GM12875 (cell line): ENCODE measurements around the gene F13A1.
A peak's percentile ranks its signal among the peaks of the same experiment; 100 is the strongest.

Experiments
- H3K4me3 ChIP-seq: one replicate; pipeline ENCODE4 v1.5.1; 2011; ENCODE audit warnings: low read depth, low read length, control low read depth
- TF ChIP-seq, protein P1 (sequence below): IDR thresholded peaks from 2 replicates; pipeline ENCODE4 v1.5.1; 2011; ENCODE audit warnings: low read depth, mild to moderate bottlenecking, control low read depth, inconsistent platforms, low read length, moderate library complexity, borderline replicate concordance; ENCODE audit not compliant: insufficient read depth

F13A1 gene

DNA sequence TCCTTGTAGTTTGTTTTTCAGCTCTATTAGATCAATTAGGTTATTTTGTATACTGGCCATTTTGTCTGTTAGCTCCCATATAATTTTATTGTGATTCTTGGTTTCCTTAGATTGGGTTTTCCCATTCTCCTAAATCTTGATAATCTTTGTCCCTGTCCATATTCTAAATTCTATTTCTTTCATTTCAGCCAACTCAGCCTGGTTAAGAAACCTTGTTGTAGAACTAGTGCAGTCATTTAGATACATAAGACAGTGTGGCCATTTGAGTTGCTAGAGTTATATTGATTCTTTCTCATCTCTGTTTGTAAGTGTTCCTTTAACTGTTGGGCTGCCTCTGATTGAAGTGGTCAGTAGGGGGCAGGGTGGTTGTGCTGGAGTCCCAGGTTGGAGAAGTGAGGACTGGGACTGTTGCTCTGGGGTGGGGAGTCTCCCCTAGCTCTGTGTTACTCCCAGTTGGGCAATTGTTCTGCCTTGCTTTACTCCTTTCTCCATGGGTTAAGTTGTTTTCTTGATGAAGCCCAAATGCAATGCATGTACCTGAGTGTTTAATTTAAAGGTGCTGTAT is 214.9 kb downstream of the F13A1 start:
- TF ChIP-seq, protein P1, sequence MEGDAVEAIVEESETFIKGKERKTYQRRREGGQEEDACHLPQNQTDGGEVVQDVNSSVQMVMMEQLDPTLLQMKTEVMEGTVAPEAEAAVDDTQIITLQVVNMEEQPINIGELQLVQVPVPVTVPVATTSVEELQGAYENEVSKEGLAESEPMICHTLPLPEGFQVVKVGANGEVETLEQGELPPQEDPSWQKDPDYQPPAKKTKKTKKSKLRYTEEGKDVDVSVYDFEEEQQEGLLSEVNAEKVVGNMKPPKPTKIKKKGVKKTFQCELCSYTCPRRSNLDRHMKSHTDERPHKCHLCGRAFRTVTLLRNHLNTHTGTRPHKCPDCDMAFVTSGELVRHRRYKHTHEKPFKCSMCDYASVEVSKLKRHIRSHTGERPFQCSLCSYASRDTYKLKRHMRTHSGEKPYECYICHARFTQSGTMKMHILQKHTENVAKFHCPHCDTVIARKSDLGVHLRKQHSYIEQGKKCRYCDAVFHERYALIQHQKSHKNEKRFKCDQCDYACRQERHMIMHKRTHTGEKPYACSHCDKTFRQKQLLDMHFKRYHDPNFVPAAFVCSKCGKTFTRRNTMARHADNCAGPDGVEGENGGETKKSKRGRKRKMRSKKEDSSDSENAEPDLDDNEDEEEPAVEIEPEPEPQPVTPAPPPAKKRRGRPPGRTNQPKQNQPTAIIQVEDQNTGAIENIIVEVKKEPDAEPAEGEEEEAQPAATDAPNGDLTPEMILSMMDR = 0 out of 2 replicates have a peak, but pooled peaks have one; percentile 19
- no peak overlapping the region for H3K4me3 ChIP-seq
